SHP77 (cell line): ENCODE measurements around the gene CALHM1.

Source experiments
- DNase-seq, 2 experiments: peaks; one replicate each; lab custom pipeline; 2025; lab: John Stamatoyannopoulos, UW

CALHM1 gene

GRCh38 chr10:103455235-103455634 is 3.5 kb downstream of the CALHM1 start:
- DNase-seq = no peak

GRCh38 chr10:103454026-103454425 is 4.7 kb downstream of the CALHM1 start:
- no peak for DNase-seq

GRCh38 chr10:103452506-103453230 is 6.0 kb downstream of the CALHM1 start:
- DNase-seq = no peak

- DNase-seq = peak; percentile 14 to 60
Measured at GRCh38 chr10:103451831-103452505, 6.7 kb downstream of the CALHM1 start, which contains the start of gene CALHM2. CALHM2 (minus strand) TSS chr10:103452370; CDS start chr10:103449941, 2,429 bp downstream.

- DNase-seq = peak in 1 of 2 experiments; percentile 17
Measured at GRCh38 chr10:103451091-103451813, 7.4 kb downstream of the CALHM1 start.

GRCh38 chr10:103450201-103450695 is 8.5 kb downstream of the CALHM1 start:
- no peak for DNase-seq

- DNase-seq = no peak
Measured at GRCh38 chr10:103449208-103450144, 9.2 kb downstream of the CALHM1 start.

GRCh38 chr10:103448746-103449145 is 10.0 kb downstream of the CALHM1 start:
- no peak for DNase-seq

- DNase-seq = no peak
Measured at GRCh38 chr10:103447187-103447586, 11.5 kb downstream of the CALHM1 start.

GRCh38 chr10:103445767-103446567 is 12.7 kb downstream of the CALHM1 start:
- no peak for DNase-seq

GRCh38 chr10:103445366-103445765 is 13.3 kb downstream of the CALHM1 start:
- DNase-seq = no peak

GRCh38 chr10:103444478-103444877 is 14.2 kb downstream of the CALHM1 start:
- no peak for DNase-seq

- no peak for DNase-seq
Measured at GRCh38 chr10:103443475-103444185, 15.1 kb downstream of the CALHM1 start.

GRCh38 chr10:103442031-103442461 is 16.7 kb downstream of the CALHM1 start:
- DNase-seq = no peak

- DNase-seq = no peak
Measured at GRCh38 chr10:103441611-103442010, 17.1 kb downstream of the CALHM1 start.

- DNase-seq = no peak
Measured at GRCh38 chr10:103441206-103441605, 17.5 kb downstream of the CALHM1 start.

GRCh38 chr10:103440416-103440815 is 18.3 kb downstream of the CALHM1 start:
- no peak for DNase-seq

- DNase-seq = no peak
Measured at GRCh38 chr10:103439776-103440175, 18.9 kb downstream of the CALHM1 start.

GRCh38 chr10:103433858-103434257 is 24.8 kb downstream of the CALHM1 start:
- no peak for DNase-seq

- DNase-seq = no peak
Measured at GRCh38 chr10:103431902-103432301, 26.8 kb downstream of the CALHM1 start.
